Suppressor macrophage treated with lipopolysaccharide for 1 hour (primary cell): ENCODE data around the gene SLC29A3.
A peak's percentile ranks its signal among the peaks of the same experiment; 100 is the strongest.
"Not testable (repeated sequence)": the region's sequence is repeated elsewhere in the genome, so short reads cannot be mapped to it uniquely, and the experiment has no call there.

Experiments used
- DNase-seq, 3 donors: peaks; one replicate each; pipeline ENCODE4 v3.0.0-alpha.2; 2020 to 2022

Gene SLC29A3

DNA sequence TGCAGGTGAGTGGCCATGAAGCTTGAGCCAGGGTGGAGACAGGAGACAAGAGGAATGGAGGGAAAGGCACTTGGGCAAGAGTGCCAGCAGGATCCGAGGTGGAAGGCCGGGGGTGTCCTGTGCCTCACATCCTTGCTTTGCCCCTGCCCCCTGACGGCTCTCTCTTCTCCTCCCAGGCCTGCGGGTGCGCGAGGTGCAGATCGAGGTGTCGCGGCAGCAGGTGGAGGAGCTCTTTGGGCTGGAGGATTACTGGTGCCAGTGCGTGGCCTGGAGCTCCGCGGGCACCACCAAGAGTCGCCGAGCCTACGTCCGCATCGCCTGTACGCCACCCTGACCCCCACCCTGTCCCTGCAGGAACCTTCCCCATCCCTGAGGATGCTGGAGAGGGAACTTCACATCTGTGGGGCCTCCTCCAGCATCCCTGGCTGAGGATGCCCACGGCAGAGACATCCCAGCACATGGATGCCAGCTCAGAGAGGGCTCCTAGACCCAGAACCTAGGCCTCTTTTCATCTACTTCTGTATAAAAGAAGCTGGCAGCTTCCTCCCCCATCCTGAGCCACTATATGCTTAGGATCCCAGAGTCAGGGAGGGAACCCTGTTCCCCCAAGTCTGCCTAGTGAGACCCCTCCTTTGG is 34.4 kb upstream of the SLC29A3 start:
- DNase-seq, result no peak

GRCh38 chr10:71285180-71285545 is 33.9 kb upstream of the SLC29A3 start:
- DNase-seq, result peak; percentile 50 to 64 (median 58)

DNA sequence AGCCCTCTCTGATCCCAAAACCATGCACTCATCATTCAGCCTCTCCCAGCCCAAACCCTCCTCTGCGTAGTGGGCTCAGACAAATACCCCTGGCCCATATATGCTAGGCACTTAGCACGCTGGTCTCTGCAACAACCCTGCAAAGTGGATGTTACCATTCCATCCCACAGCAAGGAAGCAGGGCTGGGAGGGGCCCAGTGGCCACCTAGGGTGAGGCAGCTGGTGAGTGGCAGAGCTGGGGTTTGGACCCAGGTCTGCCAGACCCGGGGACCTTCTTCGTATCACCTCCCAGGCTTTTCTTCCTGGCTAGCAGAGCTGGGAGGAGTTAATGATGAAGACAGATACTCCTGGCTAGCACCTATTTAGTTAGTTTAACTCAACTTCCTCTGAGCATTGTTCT is 33.1 kb upstream of the SLC29A3 start:
- no peak for DNase-seq

DNA sequence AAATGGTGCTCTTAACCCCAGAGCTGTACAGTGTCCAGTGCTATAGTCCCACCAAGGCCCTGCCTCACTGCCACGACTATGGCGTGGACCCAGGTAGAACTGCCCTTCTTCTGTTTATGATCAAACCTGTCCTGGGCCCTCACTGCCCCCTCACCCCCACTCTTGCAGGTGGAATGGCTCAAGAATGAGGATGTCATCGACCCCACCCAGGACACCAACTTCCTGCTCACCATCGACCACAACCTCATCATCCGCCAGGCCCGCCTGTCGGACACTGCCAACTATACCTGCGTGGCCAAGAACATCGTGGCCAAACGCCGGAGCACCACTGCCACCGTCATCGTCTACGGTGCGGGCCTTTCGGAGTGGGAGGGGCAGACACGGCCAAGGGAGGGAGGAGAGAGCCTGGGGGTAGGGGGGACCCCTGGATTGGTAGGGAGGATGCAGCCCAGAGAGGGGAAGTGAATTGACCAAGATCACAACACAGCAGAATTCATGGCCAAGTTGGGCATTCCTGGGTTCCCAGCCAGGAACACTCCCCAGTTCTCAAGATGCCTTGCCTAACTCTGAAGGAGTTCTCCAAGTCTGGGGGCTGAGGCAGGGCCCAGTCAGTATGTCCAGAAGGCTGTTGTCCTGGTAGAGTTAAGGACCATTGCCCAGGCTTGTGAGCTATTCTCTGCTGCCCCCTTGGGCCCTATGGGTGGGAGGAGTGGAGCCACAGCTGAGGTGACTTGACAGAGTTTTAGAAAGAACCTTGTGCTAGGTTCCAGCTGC is 32.4 kb upstream of the SLC29A3 start:
- DNase-seq, result no peak

DNA sequence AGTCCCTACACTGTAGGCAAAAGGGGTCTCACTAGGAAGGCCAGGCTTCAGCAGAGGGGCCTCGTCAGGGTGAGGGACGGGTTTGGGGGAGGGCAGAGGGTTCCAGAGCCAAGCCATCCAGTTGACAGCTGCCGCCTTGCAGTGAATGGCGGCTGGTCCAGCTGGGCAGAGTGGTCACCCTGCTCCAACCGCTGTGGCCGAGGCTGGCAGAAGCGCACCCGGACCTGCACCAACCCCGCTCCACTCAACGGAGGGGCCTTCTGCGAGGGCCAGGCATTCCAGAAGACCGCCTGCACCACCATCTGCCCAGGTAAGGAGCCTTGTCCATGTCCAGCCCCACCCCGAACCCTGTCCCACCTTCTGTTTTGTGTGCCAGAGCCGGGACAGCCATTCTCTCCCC is 31.6 kb upstream of the SLC29A3 start:
- DNase-seq, result no peak

- DNase-seq, result no peak
These were observed 30.6 kb upstream of the SLC29A3 start for GRCh38 chr10:71288461-71288860.

GRCh38 chr10:71289421-71290130 is 29.5 kb upstream of the SLC29A3 start:
- DNase-seq, result no peak

DNA sequence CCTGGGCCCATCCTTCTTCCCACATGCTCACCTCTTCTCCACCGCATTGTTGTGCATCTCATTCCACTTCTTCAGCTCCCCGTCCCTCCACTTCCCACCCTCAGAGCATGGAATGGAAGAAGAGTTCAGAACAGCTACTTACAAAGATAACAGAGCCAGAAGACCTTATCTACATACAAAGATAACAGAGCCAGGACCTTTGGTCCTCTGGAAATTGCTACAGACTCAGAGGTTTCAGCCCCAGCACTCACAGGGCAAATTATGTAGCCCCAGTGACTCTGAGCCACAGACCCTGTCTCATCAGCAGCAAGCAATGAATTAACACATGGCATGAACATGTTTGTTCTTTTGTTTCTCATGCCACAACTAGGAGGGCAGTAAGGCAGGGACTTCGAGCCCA is 28.7 kb upstream of the SLC29A3 start:
- no peak for DNase-seq

- DNase-seq, result peak in 2 of 3 donors; percentile 36 to 43
These were observed 28.1 kb upstream of the SLC29A3 start for GRCh38 chr10:71290806-71291527.

- DNase-seq, result no peak
These were observed 27.5 kb upstream of the SLC29A3 start for GRCh38 chr10:71291528-71291900.

- DNase-seq, result no peak
These were observed 26.2 kb upstream of the SLC29A3 start for GRCh38 chr10:71292624-71293445.

- no peak for DNase-seq
These were observed 25.5 kb upstream of the SLC29A3 start for GRCh38 chr10:71293446-71294084.

DNA sequence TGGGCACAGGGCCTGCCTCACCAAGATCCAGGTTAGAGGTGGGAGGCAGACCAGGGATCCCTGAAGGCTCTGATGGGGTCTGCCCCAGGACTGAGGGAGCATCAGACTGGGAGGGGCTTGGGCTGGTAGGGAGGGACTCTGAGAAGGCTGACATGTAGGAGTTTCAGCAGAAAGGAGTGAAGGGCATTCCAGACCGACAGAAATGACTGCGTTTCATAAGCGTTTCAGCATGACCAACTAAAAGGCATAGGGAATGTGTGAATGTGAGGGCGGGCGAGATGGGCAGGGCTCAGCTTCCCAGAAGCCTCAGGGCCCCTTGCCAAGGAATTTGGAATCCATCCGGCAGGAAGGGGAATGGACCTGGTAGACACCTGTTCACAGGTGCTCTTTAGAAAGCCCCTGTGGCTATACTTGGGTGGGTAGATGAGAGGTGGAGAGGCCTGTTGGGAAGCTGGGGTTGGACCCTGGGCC is 24.9 kb upstream of the SLC29A3 start:
- no peak for DNase-seq

DNA sequence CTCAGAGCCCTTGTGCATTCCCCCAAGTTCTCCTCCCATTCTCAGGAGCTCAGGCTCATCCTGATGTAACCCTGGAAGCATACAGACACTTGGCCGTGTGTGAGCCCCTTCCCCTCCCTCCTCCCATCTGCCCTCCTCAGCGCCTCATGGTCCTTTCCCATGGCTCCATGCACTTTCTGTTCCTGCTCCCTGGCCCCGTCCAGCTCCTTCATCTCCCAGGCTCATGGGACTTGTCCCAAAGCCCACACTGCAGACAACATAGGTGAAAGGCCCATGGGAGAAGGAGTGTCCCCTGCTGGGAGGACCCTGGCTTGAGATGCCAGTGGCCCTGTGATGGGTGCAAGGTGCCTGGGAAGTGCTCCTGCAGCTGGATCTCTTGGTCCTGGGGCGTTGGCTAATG is 24.2 kb upstream of the SLC29A3 start:
- no peak for DNase-seq

DNA sequence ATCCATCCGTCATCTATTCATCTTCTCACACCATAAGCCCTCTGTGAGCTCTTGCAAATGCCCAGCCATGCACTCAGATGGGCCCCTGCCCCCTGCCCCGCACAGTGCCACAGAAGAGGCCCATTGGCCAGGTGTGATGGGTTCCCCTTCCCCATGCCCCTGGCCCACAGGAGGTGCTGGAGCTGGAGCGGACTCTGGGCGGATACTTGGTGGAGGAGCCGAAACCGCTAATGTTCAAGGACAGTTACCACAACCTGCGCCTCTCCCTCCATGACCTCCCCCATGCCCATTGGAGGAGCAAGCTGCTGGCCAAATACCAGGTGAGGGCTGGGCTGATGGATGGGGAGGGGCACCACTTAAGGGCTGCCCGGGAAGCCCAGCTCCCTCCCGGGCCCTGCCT is 23.4 kb upstream of the SLC29A3 start:
- no peak for DNase-seq

DNA sequence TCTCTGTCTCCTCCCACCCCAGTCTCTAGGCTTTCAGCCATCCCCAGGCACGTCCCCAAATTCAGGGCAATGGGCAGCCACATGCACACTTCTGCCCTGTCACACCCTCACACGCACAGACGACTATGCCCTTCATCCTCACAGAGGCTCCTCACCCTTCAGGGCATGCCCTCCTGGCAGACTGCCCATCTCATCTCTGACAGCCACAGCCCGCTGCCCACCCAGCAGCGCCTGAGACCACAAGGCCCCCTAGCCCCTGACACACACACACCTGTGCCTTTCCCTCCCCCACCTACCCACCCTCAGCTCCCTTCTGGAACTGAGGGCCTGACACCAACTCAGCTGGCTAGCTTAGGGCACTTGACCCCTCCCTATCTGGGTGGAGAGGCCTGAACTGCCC is 23.0 kb upstream of the SLC29A3 start:
- DNase-seq, result no peak

GRCh38 chr10:71296811-71297210 is 22.2 kb upstream of the SLC29A3 start:
- not testable (repeated sequence) for DNase-seq

GRCh38 chr10:71297343-71297742 is 21.7 kb upstream of the SLC29A3 start:
- no peak for DNase-seq

DNA sequence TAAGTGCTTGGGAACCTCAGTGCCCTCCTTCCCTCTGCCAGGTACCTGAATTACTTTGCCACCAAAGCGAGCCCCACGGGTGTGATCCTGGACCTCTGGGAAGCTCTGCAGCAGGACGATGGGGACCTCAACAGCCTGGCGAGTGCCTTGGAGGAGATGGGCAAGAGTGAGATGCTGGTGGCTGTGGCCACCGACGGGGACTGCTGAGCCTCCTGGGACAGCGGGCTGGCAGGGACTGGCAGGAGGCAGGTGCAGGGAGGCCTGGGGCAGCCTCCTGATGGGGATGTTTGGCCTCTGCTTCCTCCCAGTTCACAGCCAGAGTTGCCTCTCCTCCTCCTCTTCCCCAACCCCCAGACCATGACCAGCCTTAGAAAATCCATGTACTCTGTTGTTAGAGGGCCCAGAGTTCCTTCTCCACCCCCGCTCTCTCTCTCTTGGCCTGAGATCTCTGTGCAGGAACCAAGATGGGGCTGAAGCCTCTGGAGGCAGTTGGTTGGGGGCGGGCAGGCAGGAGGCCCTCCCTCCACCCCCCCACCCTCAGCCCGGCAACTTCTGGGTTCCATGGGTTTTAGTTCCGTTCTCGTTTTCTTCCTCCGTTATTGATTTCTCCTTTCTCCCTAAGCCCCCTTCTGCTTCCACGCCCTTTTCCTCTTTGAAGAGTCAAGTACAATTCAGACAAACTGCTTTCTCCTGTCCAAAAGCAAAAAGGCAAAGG is 19.8 kb upstream of the SLC29A3 start:
- peak; percentile 62 to 80 (median 66) for DNase-seq

GRCh38 chr10:71300555-71301370 is 18.3 kb upstream of the SLC29A3 start:
- DNase-seq, result no peak
